ENCODE measurements around the gene QKI. TPM values are rescaled to one million over a fixed set of nuclear protein-coding genes. Genes with fewer than 3 reads are reported as not detected.

The QKI gene
- total RNA-seq, 1 experiment from 2014 or later, result 176 TPM

- Histone ChIP-seq H3K4ac (ENCODE audit: low read depth, low read length) (no peak overlapping the region), H3K4me1 (ENCODE audit: insufficient read depth, low read length) (no peaks in the 10 kb centered on the region), H3K9ac (ENCODE audit: extremely low read depth, insufficient read length, low read length) (no peak overlapping the region), H4K5ac (ENCODE audit: insufficient read length, low read depth, low read length) (no peak overlapping the region), H2BK12ac (ENCODE audit: insufficient read length, low read depth, low read length) (no peak overlapping the region), H3K56ac (ENCODE audit: insufficient read length, low read depth, low read length) (no peak overlapping the region), H2BK5ac (ENCODE audit: insufficient read length, low read length) (no peak overlapping the region), H3K23ac (ENCODE audit: insufficient read length, low read depth, low read length) (no peak overlapping the region), H3K18ac (ENCODE audit: insufficient read length, low read depth, low read length) (no peak overlapping the region), H2AK5ac (ENCODE audit: insufficient read length, low read length) (no peak overlapping the region), H3K9me3 (ENCODE audit: control insufficient read depth, low read depth, low read length) (no peaks in the 10 kb centered on the region), H3K27me3 (ENCODE audit: insufficient read depth, low read length) (no peaks in the 10 kb centered on the region), H3K79me2 (ENCODE audit: insufficient read depth, low read length) (peaks cover 18% of the 10 kb centered on the region; the same call in 1 of the 2 replicates), H2BK15ac (ENCODE audit: low read depth, low read length) (no peak overlapping the region), H4K91ac (ENCODE audit: insufficient read length, low read depth, low read length) (no peak overlapping the region), H2BK120ac (ENCODE audit: low read depth, low read length, poor library complexity, severe bottlenecking) (no peak overlapping the region), H3K79me1 (ENCODE audit: insufficient read depth, low read depth, low read length, poor library complexity, severe bottlenecking) (peaks cover 2% of the 10 kb centered on the region), H3K23me2 (ENCODE audit: insufficient read length, low read depth, low read length, poor library complexity, severe bottlenecking) (no peaks in the 10 kb centered on the region), H2AFZ (ENCODE audit: low read length) (no peak overlapping the region), H3K27ac (ENCODE audit: insufficient read length, low read depth, low read length) (no peak overlapping the region), H4K8ac (replicated peaks; ENCODE audit: insufficient read length, low read depth, low read length) (no peak overlapping the region), H4K20me1 (ENCODE audit: control insufficient read depth, insufficient read depth, insufficient read length) (no peaks in the 10 kb centered on the region), H3K4me2 (ENCODE audit: insufficient read depth, insufficient read length, low read length) (no peak overlapping the region), H3T11ph (ENCODE audit: low read length) (no peak overlapping the region), H3K14ac (ENCODE audit: insufficient read depth, low read length) (no peak overlapping the region), H2BK20ac (ENCODE audit: low read depth, low read length, poor library complexity, severe bottlenecking) (no peak overlapping the region)
- H3K36me3 Mint-ChIP-seq (ENCODE audit: insufficient read depth in 1 of 3, low read depth in 3 of 3), result peaks cover 0 to 5% (median 2%) of the 10 kb centered on the region in 3 experiments; a peak in 2 of 7 replicates
- H3K9me3 Mint-ChIP-seq, result no peaks in the 10 kb centered on the region
- H3K27me3 Mint-ChIP-seq (ENCODE audit: low read depth), result no peaks in the 10 kb centered on the region
- no CpG with 5 or more reads among the region's 1 CpG for WGBS (ENCODE audit: extremely low coverage, insufficient read length, low lambda C conversion rate)
- DNase-seq, result no peak
- no peak for TF ChIP-seq CTCF (conservative IDR thresholded peaks at IDR 0.05)
- H3K27ac Mint-ChIP-seq, result no peak overlapping the region
- H3K4me1 Mint-ChIP-seq, result peaks cover 16 to 26% of the 10 kb centered on the region in 2 experiments
- H3K4me3 Mint-ChIP-seq, result no peak overlapping the region
Measured at GRCh38 chr6:163449076-163449475, 34.6 kb downstream of the QKI start.
